ENCODE measurements around the gene ANKRD13C.

The ANKRD13C gene

DNA sequence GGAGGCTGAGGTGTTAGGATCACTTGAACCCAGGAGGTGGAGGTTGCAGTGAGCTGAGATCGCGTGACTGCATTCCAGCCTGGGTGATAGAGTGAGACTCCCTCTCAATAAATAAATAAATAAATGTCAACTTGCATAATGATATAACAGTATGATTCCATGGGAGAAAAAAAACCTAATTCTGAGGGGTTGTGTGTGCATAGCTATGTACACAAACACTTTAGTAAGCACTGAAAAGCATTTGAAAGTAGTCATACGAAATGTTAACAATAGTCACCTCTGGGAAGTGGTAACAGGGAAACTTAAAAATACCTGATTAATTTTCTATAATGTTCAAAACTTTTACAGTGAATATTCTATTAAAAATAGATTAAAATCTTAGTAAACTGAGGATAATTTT lies 43.2 kb downstream of the ANKRD13C start:
- in situ Hi-C loops (cut with MboI; ENCODE audit: low sequenced_read_pairs): no loop called here

DNA sequence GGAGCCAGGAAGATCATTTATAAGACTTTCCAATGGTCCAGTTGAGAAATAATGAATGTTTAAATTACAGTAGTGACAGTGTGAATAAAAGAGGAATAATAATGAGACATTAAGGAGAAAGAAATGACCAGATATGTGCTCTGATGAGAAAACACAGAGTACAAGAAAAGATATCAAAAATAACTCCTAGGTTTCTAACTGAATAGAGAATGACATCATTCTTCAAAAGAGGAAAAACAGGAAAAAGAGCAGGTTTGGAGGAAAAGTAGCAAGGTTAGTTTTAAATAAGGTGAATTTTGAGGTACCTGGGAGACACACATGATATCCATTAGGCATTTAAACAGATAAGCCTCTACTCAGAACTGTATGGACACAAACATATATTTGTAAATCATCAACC lies 55.0 kb downstream of the ANKRD13C start:
- in situ Hi-C loops (cut with MboI; ENCODE audit: low sequenced_read_pairs): no loop called here

DNA sequence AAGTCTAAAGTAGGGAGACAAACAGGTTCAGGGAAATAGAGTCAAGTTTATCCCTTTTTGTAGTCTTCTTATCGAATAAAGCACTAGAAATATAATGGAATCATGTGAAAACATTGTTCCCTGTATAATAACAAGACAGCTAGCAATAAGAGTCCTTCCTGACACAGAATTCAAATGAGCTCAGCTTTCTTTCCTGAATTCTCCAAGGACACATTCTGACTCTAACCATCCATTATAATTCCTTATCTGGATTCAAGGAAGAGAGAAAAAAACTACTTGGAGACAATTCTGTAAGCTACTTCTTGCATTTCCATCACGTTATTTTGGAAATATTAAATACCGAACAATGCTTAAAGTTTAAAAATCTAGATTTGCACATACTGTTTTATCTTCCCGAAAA lies 58.8 kb downstream of the ANKRD13C start:
- in situ Hi-C loops (cut with MboI; ENCODE audit: low sequenced_read_pairs): no loop called here

DNA sequence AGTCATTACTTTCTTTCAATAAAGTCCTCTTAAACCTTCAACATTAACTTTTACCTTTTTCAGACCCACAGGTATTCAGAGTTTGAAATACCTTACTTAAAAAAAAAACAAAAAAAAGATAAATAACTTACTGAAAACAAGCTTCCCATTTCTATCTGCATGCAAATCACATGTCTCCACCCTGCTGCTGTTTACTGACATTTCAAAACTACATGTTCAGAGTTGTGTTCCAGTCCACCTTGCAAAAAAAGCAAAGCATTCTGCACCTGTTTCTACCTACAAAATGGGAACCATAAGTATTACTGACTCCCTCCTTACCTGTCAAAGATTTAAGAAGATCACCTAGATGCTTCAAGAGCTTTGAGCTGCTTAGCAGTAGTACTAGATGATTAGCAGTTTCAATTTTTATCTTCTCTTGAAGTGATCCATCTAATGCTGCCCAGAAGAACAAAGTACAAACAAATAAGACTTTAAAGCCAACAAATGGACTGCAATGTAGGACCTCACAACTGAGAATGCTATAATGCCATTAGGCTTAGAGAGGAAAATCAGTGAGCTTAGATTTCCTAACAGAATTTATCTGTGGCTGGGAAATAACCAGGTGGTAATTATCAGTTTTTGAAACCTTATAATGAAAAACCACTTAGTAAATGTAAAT lies 61.2 kb downstream of the ANKRD13C start:
- in situ Hi-C loops (cut with MboI; ENCODE audit: low sequenced_read_pairs): no loop called here

DNA sequence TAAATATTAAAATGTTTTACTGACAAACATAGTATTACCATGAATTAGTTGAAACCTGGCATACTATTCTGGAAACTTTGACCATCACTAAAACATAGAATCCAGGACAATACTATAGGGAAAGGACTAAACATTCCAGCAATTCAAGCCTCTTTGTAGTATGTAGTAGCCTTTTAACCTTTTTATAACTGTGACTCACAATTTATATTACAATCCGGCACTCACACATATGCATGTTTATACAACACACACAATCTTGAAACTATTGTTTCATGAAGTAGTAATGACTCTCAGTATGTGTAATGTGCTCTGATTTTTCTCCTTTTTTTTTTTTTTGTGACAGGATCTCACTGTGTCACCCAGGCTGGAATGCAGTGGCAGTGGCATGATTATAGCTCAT lies 64.3 kb downstream of the ANKRD13C start:
- in situ Hi-C loops (cut with MboI; ENCODE audit: low sequenced_read_pairs): no loop called here

DNA sequence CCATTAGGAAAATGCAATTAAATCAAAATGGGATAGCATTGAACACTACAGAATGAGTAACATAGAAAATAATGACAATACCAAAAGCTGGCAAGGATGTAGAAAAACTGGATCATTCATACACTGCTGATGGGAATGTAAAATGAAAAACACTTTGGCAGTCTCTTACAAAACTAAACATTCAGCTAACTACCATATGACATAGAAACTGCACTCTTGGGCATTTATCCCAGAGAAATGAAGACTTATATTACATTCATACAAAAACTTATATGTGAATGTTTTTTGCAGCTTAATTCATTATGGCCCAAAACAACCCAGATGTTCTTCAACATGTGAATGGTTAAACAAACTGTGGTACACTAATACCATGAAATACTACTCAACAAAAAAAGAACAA lies 66.4 kb downstream of the ANKRD13C start:
- in situ Hi-C loops (cut with MboI; ENCODE audit: low sequenced_read_pairs): no loop called here

DNA sequence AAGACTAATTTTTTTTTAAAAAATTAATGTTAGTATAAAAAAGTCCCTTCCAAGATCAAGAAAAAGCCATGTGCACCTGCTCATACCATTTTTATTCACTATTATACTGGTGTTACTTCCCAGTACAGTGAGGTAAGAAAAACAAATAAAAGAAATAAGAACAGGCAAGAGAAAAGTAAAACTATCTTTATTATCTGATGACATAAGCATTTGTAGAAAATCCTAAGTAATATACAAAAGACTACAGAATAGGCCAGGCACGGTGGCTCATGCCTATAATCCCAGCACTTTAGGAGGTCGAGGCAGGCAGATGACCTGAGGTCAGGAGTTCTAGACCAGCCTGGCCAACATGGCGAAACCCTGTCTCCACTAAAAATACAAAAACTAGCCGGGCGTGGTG lies 68.1 kb downstream of the ANKRD13C start:
- in situ Hi-C loops (cut with MboI; ENCODE audit: low sequenced_read_pairs): no loop called here

DNA sequence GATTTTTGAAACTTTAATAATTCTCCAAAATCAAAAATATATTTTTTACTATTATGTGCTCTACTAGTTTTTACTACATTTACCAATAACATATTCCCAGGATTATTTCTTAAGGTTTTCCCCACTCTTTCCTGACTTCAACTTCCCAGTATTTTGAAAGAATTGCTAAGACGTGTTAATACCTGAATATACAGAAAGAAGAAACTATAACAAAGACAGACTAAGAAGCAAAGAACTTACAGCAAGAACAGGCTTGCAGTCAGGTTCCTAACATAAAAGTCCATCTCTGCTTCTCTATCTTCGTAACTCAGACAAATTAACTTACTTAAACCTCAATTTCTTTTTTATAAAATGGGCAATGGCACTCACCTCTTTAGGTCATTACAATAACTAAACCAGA lies 70.2 kb downstream of the ANKRD13C start:
- in situ Hi-C loops (cut with MboI; ENCODE audit: low sequenced_read_pairs): no loop called here

DNA sequence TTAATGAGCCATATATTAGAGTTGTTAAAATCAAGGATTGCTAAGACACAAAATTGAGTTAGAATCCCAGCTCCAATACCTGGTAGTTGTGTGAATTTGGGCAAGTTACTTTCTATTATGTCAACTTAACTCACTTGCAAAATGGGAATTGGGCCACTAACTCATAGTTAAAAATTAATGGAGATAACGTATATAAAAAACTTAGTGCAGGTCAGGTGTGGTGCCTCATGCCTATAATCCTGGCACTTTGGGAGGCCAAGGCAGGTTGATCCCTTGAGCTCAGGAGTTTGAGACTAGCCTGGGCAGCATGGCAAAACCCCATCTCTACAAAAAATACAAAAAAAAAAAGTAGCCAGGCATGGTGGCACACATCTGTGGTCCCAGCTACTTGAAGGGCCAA lies 75.8 kb downstream of the ANKRD13C start:
- in situ Hi-C loops (cut with MboI; ENCODE audit: low sequenced_read_pairs): no loop called here

DNA sequence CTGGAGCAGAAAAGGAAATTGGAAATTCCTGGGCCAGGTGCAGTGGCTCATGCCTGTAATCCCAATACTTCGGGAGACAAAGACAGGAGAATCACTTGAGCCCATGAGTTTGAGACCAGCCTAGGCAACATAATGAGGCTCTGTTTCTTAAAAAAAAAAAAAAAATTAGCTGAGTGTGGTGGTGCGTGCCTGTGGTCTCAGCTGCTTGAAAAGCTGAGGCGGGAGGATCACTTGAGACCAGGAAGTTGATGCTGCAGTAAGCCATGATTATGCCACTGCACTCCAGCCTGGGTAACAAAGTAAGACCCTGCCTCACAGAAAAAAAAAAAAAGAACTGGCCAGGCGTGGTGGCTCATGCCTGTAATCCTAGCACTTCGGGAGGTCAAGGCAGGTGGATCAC lies 76.6 kb downstream of the ANKRD13C start:
- in situ Hi-C loops (cut with MboI; ENCODE audit: low sequenced_read_pairs): no loop called here

DNA sequence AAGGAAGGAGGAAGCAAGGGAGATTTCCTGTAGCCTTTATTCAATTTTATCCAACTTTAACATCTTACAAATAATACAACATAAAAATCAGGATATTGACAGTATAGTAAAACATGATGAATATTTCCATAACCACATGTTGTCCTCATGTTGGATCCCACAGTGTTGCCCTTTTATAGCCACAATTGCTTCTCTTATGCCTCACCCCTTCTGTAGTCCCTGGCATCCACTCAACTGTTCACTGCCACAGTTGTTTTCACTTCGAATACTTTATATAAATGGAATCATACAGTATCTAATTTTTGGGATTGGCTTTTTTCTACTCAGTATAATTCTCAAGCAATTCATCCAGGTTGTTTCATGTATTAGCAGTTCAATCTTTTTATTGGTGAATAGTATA lies 88.6 kb downstream of the ANKRD13C start:
- in situ Hi-C loops (cut with MboI; ENCODE audit: low sequenced_read_pairs): no loop called here

DNA sequence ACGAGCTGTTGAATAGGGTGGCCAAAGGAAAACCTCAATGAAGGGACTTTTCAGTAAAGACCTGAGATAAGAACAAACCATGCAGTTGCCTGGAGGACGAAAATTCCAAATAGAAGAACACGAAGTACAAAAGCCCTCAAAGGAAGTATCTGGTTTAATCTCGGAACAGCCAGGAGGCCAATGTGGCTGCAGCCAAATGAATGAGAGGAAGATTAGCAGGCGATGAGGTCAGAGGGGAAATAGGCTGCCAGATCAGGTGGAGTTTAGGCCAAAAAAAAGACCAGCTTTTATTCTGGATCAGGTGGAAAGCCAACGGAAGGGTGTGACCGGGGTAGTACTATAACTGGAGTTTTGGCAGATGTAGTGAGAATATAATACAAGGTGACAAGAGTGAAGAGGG lies 89.7 kb downstream of the ANKRD13C start:
- in situ Hi-C loops (cut with MboI; ENCODE audit: low sequenced_read_pairs): no loop called here

DNA sequence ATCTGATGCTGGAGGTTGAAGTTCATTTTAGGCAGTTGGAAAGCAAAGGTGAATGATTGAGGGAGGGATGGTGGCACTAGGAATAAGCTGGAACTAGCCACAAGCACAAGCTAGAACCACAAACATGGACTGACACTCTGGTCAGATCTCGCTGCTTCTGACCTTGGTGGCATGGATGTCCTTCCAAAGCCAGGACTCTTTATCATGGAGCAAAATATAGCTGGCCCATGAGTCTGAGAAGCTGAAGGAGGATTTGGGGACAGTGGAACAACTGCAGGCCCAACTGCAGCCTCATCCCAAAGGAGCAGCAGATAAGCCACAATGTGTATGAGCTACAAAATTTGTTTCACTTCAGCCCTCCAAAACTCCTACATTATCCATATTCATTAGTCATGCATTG lies 97.9 kb downstream of the ANKRD13C start:
- in situ Hi-C loops (cut with MboI; ENCODE audit: low sequenced_read_pairs): no loop called here

DNA sequence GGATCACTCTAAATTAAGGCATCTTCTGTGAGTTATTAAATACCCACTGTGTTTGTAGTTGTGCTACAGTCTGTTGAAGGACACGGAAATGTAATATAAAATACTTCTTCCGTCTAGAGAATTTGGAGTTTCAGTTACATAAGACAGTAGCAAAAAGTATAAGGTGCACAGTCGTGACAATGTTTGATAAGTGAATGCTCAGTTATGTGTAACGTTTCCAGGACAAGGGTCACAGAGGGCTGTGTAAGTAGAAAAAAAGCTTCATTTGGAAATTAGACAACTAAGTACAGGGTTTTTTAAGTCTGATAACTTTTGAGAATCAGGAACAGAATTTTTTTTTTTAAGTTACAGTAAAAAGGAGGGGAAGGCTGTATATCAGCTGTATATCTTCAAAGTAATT lies 105.8 kb downstream of the ANKRD13C start:
- in situ Hi-C loops (cut with MboI; ENCODE audit: low sequenced_read_pairs): no loop called here

DNA sequence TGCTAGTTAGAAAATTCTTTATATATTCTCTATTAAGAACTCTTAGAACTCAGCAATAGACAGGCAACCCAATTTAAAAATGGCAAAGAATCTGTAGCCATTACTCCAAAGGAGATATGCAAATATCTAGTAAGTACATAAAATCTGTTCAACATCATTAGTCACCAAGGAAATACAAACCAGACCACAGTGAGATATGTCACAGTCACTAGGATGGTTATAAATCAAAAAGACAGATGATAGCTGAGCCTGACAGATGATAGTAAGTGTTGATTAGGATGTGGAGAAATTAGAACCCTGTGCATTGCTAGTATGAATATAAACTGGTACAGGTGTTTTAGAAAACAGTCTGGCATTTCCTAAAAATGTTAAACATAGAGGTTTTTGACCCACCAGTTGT lies 106.8 kb downstream of the ANKRD13C start:
- in situ Hi-C loops (cut with MboI; ENCODE audit: low sequenced_read_pairs): no loop called here

DNA sequence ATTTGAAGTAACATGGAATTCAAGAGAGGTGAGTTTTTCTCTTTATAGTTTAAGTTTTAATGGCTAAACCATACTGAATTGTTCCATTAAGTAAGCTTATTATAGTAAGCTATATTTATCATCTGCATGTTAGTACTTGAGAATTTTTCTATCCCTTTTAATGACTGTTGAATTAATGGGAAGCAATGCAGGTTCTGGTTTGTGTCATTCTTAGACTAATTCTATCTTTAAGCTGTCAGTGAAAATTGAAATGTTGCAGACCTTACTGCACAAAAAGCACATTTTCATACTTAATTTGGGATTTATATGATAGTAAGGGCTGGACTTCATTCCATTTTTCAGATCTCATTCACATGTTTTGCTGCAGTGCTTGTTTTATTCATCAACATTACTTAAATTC lies 107.4 kb downstream of the ANKRD13C start:
- in situ Hi-C loops (cut with MboI; ENCODE audit: low sequenced_read_pairs): no loop called here

DNA sequence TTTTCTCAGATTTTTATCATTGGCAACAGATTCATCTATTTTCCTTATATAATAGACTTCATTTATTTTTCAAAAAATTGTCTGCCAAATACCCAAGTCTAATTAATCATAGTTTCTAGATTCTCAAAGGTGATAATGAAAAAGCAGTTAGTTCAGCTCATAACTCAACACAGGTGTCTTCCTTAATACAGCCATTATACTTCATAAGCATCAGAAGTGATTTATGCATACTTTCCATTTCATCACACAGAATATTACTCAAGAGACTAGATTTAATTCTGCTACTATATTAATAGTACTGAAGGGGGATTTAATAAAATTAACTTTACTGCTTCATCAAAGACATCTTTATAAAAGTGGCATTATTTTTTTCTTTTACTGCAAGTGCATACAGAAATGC lies 114.6 kb downstream of the ANKRD13C start:
- in situ Hi-C loops (cut with MboI; ENCODE audit: low sequenced_read_pairs): no loop called here

DNA sequence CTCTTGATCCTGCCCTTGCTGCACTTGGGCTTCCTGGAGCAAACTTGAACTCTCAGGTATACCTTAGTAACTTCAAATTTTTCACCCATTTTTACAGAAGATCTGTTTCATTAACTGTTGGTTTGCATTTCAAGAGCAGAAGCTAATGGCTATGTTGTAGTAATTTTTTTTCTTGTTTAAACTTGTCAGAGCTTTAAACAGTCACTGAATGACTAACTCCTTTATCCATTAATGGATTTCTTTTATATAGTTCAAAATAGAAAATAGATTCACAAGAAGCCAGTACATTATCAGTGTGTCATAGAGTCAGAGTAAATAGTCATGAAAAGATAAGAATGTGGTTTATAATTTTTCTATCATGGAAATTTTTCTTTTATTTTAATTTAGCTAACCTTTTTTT lies 119.8 kb downstream of the ANKRD13C start:
- in situ Hi-C loops (cut with MboI; ENCODE audit: low sequenced_read_pairs): no loop called here

DNA sequence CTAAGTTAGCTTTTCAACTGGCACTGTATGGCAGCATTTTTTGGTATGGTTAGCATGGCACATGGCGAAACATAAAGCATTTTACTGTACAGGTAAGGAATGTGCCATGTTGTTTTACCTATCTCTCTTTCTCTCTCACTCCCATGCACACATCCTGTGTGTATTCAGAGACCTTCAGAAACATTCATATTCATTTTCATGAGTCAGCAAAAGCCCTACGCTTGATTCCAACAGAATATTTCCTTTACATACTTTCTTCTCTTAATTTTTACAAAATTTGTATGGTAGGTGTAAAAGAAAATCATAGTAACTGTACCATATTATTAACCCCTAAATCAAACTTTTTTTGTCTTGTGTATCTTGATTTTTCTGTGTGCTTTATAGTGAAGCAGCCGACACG lies 123.0 kb downstream of the ANKRD13C start:
- in situ Hi-C loops (cut with MboI; ENCODE audit: low sequenced_read_pairs): no loop called here

DNA sequence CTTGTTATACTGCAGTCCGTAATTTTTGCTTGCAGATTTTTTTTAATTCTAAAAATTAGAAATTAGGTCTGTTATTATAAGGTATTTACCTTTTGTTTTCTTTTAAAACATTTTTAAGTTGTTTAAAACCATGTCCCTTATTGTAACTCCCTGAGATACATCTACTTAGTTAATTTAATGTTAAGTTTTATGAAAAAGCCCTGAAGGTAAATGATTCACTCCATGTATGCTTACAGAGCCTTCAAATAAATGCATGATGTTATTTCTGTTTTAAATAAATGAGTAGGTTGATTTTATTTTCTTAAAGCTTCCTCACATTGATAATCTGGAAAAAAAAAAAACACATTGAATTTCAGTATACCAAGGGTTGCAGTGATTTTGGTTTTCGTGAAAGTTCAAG lies 125.9 kb downstream of the ANKRD13C start:
- in situ Hi-C loops (cut with MboI; ENCODE audit: low sequenced_read_pairs): no loop called here

DNA sequence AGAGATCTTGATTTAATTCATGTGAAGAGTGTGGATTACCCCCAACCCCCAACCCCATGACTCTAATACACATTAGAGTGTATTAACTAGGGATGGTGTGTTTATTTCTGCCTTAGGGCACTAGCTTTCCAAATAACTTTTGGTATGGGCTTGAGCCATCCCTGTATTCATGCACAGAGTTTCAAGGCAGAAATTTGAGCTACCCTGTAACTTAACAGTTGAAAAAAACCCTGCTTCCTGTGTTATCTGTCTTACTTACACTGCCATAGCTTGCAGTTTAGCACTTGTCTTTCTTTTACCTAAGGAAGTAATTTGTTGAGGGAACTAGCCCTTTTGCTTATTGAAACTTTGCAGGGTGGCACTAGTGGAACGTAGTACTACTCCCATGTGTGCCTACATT lies 127.1 kb downstream of the ANKRD13C start:
- in situ Hi-C loops (cut with MboI; ENCODE audit: low sequenced_read_pairs): no loop called here

DNA sequence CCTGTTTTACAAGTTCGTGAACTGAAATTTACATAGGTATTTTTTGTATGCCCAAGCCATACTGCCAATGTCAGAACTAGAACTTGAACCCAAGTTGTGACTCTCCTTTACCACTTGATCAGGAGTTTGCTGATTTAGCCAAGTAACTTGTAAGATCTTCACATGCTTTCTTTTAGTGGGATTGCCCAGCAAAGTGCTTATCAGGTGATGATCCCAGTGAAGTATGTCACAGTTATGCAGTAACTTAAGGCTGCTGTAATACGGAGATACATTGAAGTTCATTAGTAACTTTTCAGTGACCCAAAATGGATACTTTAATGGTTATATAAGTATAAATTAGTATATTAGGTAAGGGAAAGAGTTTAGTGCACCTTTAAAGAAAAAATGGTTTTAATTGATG lies 129.6 kb downstream of the ANKRD13C start:
- in situ Hi-C loops (cut with MboI; ENCODE audit: low sequenced_read_pairs): no loop called here

DNA sequence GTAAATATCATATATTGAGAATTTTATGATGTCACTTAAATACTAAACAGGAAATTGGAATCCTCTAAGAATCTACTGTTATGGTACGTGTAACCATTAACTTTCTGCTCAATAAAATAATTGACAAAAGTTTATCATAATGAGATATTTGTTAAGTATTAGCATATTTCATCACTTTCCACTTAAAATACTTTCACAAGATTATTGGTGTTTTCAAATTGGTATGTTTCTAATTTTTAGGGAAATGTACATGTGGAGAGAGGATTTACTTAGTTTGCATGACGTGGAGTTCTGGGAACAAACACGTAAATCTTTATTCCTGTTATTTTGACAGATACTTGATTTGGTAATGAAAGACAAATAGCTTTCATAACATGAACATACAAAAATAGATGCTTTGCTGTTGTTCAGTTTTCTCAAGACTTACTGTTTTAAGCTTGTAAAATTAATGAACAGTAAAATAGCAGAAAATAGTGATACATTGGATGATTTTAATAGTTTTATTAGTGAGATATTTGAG lies 131.7 kb downstream of the ANKRD13C start:
- in situ Hi-C loops (cut with MboI; ENCODE audit: low sequenced_read_pairs): no loop called here

All from HL-60/S4 (cell line).